ENCODE measurements around the gene UROS.

DNA sequence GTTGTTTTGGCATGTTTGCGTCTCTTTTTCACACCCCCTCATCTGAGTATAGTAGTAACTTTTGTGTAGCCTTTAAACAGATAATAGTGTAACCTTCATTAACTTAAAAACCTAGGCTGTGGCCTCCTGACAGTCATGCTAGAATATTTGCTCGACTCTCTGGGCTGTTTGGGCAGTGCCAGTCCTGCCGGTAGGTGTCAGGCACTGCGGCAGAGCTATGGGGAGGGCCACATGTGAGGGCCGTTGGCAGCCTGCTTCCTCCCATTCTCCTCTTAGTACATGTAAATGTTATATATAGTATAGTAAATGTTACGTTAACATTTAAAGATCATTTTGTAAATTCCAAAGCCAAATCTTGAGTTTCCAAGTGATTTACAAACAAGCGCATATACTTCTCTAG lies 26.4 kb upstream of the UROS start:
- TF ChIP-seq EZH2 (IDR thresholded peaks at IDR 0.05; ENCODE audit: insufficient read depth, poor library complexity, severe bottlenecking): no peak
- no peak for TF ChIP-seq EZH2phosphoT487 (IDR thresholded peaks at IDR 0.05; ENCODE audit: insufficient read depth, low read depth)
